Fibroblast of lung (primary cell): ENCODE results near the gene SEPTIN8. TPM values are rescaled to one million over a fixed set of nuclear protein-coding genes. Genes with fewer than 3 reads are reported as not detected.

Experiments
- DNase-seq, 2 donors: peaks; one replicate each; pipeline versions ENCODE4 v3.0.0 to v3.0.0-alpha.2; 2010; ENCODE audit warnings: low read depth in 2 of 2
- H2AFZ ChIP-seq: 2 replicates; pipeline ENCODE4 v1.5.1; 2012; ENCODE audit warnings: low read length, control low read depth, inconsistent platforms
- H3K27ac ChIP-seq: 2 replicates; pipeline ENCODE4 v1.5.1; 2011; ENCODE audit warnings: low read length, control low read depth; ENCODE audit not compliant: insufficient read depth
- H3K27me3 ChIP-seq: 2 replicates; pipeline ENCODE4 v1.5.1; 2011; ENCODE audit warnings: mild to moderate bottlenecking, low read length; ENCODE audit not compliant: control insufficient read depth, insufficient read depth
- H3K36me3 ChIP-seq: 2 replicates; pipeline ENCODE4 v1.5.1; 2011; ENCODE audit warnings: low read length; ENCODE audit not compliant: control insufficient read depth, insufficient read depth
- H3K4me1 ChIP-seq: 2 replicates; pipeline ENCODE4 v1.5.1; 2011; ENCODE audit warnings: low read length; ENCODE audit not compliant: control insufficient read depth, insufficient read depth; ENCODE audit errors: extremely low read depth
- H3K4me2 ChIP-seq: 2 replicates; pipeline ENCODE4 v1.5.1; 2011; ENCODE audit warnings: low read length, control low read depth; ENCODE audit not compliant: insufficient read depth; ENCODE audit errors: extremely low read depth
- H3K4me3 ChIP-seq, 4 experiments: fragments of 200-600 bp in 1 of 4; sonication (generic) in 1 of 4; replicated peaks in 1 of 4; 2 replicates each; pipeline ENCODE4 v1.5.1; 2011 to 2016; ENCODE audit warnings: low read length in 4 of 4, low read depth in 3 of 4, mild to moderate bottlenecking in 3 of 4, control low read depth in 2 of 4, inconsistent platforms in 1 of 4, mixed read lengths in 1 of 4; ENCODE audit not compliant: insufficient read depth in 1 of 4; ENCODE audit errors: control extremely low read depth in 1 of 4
- H3K79me2 ChIP-seq: 2 replicates; pipeline ENCODE4 v1.5.1; 2012; ENCODE audit warnings: mild to moderate bottlenecking, low read length, inconsistent platforms; ENCODE audit not compliant: control insufficient read depth, insufficient read depth
- H3K9ac ChIP-seq: 2 replicates; pipeline ENCODE4 v1.5.1; 2011; ENCODE audit warnings: mild to moderate bottlenecking, low read length, control low read depth; ENCODE audit not compliant: insufficient read depth
- H3K9me3 ChIP-seq: 2 replicates; pipeline ENCODE4 v1.5.1; 2012; ENCODE audit warnings: low read depth, low read length; ENCODE audit not compliant: control insufficient read depth, insufficient read depth
- H4K20me1 ChIP-seq: 2 replicates; pipeline ENCODE4 v1.5.1; 2011; ENCODE audit warnings: low read length; ENCODE audit not compliant: control insufficient read depth, insufficient read depth; ENCODE audit errors: extremely low read depth
- EZH2 ChIP-seq: IDR thresholded peaks from 2 replicates; pipeline ENCODE4 v1.5.1; 2012; ENCODE audit warnings: low read length, control low read depth, mild to moderate bottlenecking; ENCODE audit errors: missing control alignments
- polyA plus RNA-seq, 2 donors: library from polyadenylated mRNA; depleted of rRNA in 1 of 2; stranded (reverse) in 1 of 2; unstranded in 1 of 2; fragments of >200 nt; gene quantifications; 2 replicates each; pipeline ENCODE4 v1.2.1, GENCODE V29; 2011 to 2012; ENCODE audit warnings: missing spikeins in 1 of 2
- total RNA-seq: library from RNA; depleted of rRNA; stranded (reverse); fragments of >200 nt; gene quantifications from 2 replicates; pipeline ENCODE4 v1.2.1, GENCODE V29; 2014
- TF ChIP-seq, protein P1 (sequence below), 2 donors: IDR thresholded peaks in 1 of 2; conservative IDR thresholded peaks in 1 of 2; 1 replicate in 1 of 2; 2 replicates in 1 of 2; pipeline ENCODE4 v1.5.1; 2011 to 2012; ENCODE audit warnings: low read length in 2 of 2, control low read depth in 1 of 2, inconsistent platforms in 1 of 2, low read depth in 1 of 2, mild to moderate bottlenecking in 1 of 2

Gene SEPTIN8
- total and polyA plus RNA-seq, 2 donors (not counting 1 experiment from before 2014, with no cell fraction given), result 62.1 to 64.2 TPM

DNA sequence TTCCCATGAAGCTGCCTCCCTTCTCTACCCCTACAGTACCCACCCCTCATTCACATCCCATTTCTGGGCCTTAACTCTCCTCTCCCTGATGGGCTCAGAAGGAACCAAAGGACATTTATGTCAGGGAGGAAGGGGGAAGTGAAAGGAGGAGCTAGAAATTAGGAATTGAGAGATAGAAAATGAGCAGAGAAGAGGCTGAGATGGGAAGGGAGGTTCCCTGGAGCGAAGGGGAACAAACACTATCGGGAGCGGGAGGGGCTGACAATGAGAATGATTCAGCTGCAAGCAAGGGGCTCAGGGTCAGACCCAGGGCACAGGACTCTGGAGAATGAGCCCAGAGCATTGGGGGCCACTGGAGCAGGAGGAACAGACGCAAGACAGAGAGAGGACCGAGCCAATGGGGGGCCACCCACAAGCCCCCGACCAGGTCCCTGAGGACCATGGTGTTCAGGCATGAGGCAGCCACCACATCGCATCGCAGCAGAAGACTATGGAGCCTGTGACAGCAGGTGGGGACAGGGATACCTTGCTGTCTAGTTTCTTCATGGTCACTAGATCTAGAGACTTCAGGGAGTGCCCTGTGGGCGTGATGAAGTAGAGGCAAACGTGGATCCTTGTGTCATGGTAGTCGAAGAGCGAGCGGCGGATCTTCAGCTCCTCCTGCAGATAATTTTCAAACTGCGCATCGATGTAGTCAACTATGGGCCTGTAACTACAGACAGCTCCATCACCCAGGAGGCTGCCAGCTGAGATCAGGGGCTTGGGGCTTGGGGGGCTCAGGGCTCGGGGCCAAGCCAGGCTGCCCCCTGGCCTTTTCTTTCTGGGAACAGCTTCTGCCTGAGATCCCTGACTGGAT, 13.6 kb downstream of the SEPTIN8 start:
- no peak for TF ChIP-seq EZH2
- TF ChIP-seq, protein P1, sequence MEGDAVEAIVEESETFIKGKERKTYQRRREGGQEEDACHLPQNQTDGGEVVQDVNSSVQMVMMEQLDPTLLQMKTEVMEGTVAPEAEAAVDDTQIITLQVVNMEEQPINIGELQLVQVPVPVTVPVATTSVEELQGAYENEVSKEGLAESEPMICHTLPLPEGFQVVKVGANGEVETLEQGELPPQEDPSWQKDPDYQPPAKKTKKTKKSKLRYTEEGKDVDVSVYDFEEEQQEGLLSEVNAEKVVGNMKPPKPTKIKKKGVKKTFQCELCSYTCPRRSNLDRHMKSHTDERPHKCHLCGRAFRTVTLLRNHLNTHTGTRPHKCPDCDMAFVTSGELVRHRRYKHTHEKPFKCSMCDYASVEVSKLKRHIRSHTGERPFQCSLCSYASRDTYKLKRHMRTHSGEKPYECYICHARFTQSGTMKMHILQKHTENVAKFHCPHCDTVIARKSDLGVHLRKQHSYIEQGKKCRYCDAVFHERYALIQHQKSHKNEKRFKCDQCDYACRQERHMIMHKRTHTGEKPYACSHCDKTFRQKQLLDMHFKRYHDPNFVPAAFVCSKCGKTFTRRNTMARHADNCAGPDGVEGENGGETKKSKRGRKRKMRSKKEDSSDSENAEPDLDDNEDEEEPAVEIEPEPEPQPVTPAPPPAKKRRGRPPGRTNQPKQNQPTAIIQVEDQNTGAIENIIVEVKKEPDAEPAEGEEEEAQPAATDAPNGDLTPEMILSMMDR (conservative IDR thresholded peaks at IDR 0.05 in 1 of 2, IDR thresholded peaks at IDR 0.05 in 1 of 2; ENCODE audit: low read depth in 1 of 2, low read length in 2 of 2), result no peak
- no peak overlapping the region for H3K27ac ChIP-seq
- peaks cover 23% of the 10 kb centered on the region for H3K79me2 ChIP-seq
- no peak overlapping the region for H2AFZ ChIP-seq
- H3K27me3 ChIP-seq, result no peaks in the 10 kb centered on the region
- peaks cover 14% of the 10 kb centered on the region for H3K4me1 ChIP-seq
- no peak for DNase-seq
- H3K4me3 ChIP-seq, result no peak overlapping the region
- H3K9me3 ChIP-seq, result no peaks in the 10 kb centered on the region
- no peaks in the 10 kb centered on the region for H4K20me1 ChIP-seq
- no peak overlapping the region for H3K9ac ChIP-seq
- H3K36me3 ChIP-seq, result peaks cover 28% of the 10 kb centered on the region
- no peak overlapping the region for H3K4me2 ChIP-seq

DNA sequence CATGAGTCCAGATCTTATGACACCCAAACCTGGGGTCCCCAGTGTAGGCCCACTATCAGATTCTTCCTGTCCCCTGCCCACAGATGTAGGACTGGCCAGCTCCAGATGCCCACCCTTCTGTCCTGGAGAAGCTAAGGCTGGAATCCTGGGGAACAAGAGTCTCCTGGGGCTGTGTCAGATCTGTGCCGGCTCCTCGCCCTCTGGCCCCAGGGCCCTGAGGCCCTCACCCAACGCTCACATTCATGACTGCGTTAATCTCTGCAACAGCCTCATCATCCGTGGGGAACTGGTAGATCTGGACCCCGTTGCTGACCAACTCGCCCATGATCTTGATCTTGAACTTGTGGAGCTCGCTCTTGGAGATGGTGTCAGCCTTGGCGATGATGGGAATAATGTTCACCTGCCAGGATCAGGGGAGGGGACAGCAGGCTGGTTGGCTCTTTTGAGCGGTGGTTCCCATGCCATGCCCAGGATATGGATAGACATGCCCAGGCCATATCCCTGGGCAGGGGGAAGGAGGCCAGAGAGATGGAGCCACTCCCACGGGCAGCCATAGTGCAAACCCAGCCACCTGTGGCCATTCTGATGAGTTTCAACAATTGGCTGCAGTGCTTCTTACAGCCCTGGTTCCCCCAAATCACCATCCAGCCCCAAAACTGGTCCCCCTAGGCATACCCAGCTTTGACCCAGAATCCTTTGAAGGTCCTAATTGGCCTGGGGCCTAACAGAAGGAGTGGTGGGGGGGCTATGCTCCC, 14.6 kb downstream of the SEPTIN8 start:
- no peak overlapping the region for H3K9ac ChIP-seq
- no peaks in the 10 kb centered on the region for H3K27me3 ChIP-seq
- peaks cover 6% of the 10 kb centered on the region for H3K4me1 ChIP-seq
- no peaks in the 10 kb centered on the region for H4K20me1 ChIP-seq
- H2AFZ ChIP-seq, result no peak overlapping the region
- TF ChIP-seq EZH2, result no peak
- TF ChIP-seq, protein P1 (conservative IDR thresholded peaks at IDR 0.05 in 1 of 2, IDR thresholded peaks at IDR 0.05 in 1 of 2; ENCODE audit: low read depth in 1 of 2, low read length in 2 of 2), result no peak
- no peak for DNase-seq
- H3K79me2 ChIP-seq, result peaks cover 17% of the 10 kb centered on the region
- no peak overlapping the region for H3K4me3 ChIP-seq
- H3K9me3 ChIP-seq, result no peaks in the 10 kb centered on the region
- peaks cover 28% of the 10 kb centered on the region for H3K36me3 ChIP-seq
- H3K27ac ChIP-seq, result no peak overlapping the region
- no peak overlapping the region for H3K4me2 ChIP-seq
